Activated CD4-positive, alpha-beta T cell treated with anti-CD3 and anti-CD28 coated beads, Interleukin-2, amount 50 U/mL, for 4 hours (primary cell): Measurements from ENCODE around the gene ZBTB37.
"Not testable (repeated sequence)": the region's sequence is repeated elsewhere in the genome, so short reads cannot be mapped to it uniquely, and the experiment has no call there.

Source experiments
- DNase-seq, 2 experiments: peaks; one replicate each; pipeline ENCODE4 v3.0.0-alpha.2; 2020

ZBTB37 gene

GRCh38 chr1:173868266-173869020 lies at the start of gene ZBTB37:
Gene ZBTB37 (plus strand): TSS chr1:173868380. CDS start chr1:173870226, 1,846 bp downstream.
- peak; percentile 90 to 92 for DNase-seq

GRCh38 chr1:173818459-173818858 lies 49.7 kb upstream of the ZBTB37 start:
- no peak for DNase-seq

DNA sequence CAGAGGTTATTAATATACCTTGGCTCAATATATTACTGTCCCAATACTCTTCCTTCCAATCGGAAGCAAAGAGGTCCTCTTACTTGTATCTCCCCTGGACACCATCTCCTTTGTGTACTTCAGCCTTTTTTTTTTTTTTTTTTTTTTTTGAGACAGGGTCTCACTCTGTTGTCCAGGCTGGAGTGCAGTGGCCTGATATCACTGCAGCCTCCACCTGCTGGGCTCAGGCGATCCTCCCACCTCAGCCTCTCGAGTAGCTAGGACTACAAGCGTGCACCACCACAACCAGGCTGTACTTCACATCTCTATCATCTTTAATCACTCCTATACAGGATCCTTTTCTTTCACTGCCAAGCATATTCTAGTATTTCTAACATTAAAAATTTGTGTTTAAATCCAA lies 46.5 kb upstream of the ZBTB37 start:
- DNase-seq = no peak

- no peak for DNase-seq
Measured at GRCh38 chr1:173823781-173824314, 44.3 kb upstream of the ZBTB37 start.

- DNase-seq = peak; percentile 86 to 87
Measured at GRCh38 chr1:173824315-173825081, 43.7 kb upstream of the ZBTB37 start, which contains the start of the genes CENPL and DARS2. Gene CENPL (minus strand): TSS chr1:173824883. CDS start chr1:173811299, 13,584 bp downstream. Gene DARS2 (plus strand): TSS chr1:173824673. CDS start chr1:173825230, 557 bp downstream.

GRCh38 chr1:173827611-173828010 lies 40.6 kb upstream of the ZBTB37 start:
- no peak for DNase-seq

DNA sequence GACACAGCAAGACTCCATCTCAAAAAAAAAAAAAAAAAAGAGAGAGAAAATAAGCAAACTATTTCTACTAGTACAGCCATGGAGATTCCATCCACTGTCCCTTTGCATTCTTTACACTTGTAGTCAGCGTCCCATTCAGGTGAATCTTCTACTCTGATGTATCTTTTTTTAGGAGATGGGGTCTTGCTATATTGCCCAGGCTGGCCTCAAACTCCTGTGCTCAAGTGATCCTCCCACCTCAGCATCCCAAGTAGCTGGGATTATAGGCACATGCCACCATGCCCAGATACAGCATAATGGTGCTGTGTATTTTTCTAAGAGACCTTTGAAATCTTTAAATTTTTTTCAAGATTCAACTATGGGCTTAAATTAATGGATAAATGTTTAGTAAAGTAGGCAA lies 35.4 kb upstream of the ZBTB37 start:
- no peak for DNase-seq

DNA sequence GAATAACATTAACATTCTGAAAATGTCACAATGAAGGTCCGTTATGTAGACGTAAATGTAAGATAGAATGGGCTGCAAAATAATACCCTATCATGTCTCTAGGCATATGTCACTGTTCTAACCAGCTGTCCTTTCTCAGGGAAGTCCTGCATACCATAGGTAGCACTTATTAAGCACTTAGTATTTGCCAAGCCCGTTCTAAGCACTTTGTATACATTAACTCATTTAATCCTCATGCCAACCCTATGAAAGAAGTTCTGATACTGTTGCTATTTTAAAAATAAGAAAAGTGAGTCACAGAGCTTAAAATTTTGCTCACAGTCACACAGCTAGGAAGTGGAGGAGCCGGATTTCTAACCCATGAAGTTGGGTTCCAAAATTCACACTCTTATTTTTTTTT lies 16.1 kb upstream of the ZBTB37 start:
- DNase-seq = no peak

DNA sequence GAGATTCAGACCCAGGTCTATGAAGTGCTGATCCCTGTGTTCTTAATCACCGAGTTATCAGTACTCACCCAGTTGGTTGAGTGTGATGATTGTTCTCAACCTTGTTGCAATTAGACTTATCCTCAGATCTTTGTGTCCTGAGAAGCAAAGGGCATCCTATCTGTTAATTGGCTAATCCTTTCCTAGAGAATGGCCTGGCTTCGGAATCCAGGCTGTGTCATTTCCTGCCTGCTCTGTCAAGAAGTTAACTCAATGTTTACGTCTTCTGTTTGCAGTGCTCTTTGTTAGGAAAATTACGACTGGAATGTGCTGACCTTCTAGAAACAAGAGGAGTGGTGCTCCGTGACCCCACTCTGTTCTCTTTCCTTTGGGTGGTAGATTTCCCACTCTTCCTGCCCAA lies 15.1 kb upstream of the ZBTB37 start:
- DNase-seq = no peak

DNA sequence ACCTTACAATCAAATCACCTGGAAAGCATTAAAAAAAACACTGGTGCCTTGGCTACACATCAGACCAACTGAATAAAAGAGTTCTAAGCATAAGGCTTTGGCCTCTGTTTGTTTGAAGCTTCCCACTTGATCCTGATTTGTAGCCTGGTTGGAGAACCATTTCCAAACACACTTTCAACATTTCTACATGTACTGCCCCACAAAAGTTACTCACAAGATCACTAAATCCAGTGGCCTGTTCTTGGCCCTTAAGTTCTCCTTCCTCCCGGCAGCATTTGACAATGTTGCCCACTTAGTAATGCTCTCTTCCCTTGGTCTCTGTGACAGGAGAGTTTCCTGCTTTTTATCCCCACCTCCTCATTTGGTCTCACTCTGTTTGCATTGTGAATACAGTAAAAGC lies 12.2 kb upstream of the ZBTB37 start:
- no peak for DNase-seq

GRCh38 chr1:173856903-173857302 lies 11.3 kb upstream of the ZBTB37 start:
- no peak for DNase-seq

DNA sequence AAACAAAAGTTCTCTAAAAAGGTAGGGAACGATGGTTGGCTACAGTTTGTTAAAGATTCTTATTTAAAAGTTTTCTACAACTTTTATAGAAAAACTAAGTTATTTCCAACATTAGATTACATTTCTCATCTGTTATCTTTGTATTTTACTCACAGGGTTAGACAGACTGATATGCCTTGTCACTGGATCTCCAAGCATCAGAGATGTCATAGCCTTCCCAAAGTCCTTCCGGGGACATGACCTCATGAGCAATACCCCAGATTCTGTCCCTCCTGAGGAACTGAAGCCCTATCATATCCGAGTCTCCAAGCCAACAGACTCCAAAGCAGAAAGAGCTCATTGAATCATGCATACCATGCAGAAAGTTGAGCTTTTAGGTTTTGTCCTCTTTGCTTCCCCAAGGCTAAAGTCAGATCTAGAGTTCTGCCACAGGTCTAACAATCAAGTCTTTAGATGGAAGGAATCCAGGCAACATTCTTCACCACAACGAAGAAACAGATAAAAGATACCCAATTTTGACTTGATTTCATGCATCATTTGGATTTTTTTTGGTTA lies 10.7 kb upstream of the ZBTB37 start:
- DNase-seq = no peak

DNA sequence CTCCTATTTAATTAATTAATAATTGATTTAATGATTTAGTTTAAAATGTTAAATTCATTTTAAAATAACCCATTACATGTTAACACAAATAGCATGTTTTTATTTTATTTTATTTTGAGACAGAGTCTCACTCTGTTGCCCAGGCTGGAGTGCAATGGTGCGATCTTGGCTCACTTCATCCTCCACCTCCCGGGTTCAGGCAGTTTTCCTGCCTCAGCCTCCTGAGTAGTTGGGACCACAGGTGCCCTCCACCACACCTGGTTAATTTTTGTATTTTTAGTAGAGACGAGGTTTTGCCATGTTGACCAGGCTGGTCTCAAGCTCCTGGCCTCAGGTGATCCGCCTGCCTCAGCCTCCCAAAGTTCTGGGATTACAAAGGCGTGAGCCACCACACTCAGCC lies 8.6 kb upstream of the ZBTB37 start:
- DNase-seq = not testable (repeated sequence)

DNA sequence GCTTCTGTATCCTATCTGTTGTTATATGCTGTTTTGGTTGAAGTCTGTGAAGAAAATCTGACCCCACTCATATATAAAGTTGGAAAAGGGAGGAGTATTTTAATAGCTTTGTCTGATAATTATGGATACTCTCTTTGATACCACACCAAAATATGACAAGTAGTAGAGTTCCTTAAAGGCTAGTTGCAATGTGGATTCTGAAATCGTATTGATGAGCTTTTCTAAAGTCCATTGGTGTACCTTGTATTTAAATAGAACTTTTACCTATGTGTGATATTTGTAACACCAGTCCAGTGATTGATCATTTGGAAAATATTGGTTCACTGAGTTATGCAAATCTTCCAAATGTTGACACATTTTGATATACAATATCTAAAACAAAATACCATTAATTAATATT lies 8.1 kb upstream of the ZBTB37 start:
- DNase-seq = no peak

GRCh38 chr1:173861731-173862145 lies 6.4 kb upstream of the ZBTB37 start:
- DNase-seq = no peak

DNA sequence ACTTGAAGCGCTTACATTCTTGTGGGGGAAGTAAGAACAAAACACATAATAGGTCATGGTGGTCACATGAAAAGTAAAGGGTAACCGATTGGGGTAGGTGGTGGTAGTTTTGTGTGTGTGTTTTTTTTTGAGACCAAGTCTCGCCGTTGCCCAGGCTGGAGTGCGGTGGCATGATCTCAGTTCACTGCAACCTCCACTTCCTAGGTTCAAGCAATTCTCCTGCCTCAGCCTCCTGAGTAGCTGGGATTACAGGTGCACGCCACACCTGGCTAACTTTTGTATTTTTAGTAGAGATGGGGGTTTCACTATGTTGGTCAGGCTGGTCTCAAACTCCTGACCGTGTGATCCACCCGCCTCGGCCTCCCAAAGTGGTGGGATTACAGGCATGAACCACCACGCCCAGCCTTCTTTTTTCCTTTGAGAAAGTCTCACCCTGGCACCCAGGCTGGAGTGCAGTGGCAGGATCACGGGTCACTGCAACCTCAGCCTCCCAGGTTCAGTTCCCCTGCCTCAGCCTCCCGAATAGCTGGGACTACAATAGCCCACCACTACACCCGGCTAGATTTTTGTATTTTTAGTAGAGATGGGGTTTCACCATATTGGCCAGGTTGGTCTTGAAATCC lies 5.9 kb upstream of the ZBTB37 start:
- DNase-seq = not testable (repeated sequence)

DNA sequence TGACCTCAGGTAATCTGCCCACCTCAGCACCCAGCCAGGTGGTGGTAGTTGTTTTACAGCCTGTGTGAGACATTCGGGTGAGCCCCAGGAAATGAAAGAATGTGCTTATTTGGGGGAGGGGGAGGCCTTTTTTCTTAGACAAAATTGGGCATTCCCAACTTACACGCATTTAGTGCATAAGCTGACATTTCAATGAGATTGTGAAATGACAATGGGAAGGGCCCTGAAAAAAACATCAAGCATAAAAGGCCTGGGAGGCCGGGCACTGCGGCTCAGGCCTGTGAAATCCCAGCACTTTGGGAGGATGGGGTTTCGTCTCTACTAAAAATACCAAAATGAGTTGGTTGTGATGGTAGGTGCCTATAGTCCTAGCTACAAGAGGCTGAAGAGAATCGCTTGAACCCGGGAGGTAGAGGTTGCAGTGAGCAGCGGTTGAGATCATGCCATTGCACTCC lies 5.4 kb upstream of the ZBTB37 start:
- DNase-seq = no peak

- DNase-seq = no peak
Measured at GRCh38 chr1:173863224-173864161, 4.7 kb upstream of the ZBTB37 start.

DNA sequence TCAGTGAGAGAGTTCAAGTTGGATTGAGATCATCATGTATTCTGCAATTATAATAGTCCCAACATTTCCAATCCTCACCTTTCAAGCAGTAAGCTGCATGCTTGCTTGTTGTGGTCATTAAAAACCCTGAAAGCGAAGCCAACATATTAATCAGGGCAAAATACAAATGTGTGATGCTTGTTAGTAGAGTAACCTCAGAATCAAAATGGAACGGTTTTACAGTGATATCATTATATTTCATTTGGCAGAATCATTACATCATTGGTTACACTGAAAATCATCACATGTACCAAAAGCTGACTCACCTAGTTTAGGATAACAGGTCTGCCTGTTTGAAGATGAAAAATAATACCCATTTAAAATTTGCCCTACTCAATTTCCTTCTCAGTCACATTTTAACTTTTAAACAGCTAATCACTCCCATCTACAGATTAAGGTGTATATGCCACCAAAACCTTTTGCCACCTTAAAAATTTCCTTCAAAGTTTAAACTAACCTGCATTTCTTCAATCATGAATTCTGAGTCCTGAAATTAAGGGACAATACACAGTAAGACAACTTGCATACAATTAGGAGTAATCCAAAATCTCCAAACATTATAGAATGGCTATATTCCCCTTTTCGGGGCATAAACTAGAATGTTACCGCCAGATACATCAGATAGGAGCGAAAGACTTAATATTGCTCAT lies 3.9 kb upstream of the ZBTB37 start:
- no peak for DNase-seq

DNA sequence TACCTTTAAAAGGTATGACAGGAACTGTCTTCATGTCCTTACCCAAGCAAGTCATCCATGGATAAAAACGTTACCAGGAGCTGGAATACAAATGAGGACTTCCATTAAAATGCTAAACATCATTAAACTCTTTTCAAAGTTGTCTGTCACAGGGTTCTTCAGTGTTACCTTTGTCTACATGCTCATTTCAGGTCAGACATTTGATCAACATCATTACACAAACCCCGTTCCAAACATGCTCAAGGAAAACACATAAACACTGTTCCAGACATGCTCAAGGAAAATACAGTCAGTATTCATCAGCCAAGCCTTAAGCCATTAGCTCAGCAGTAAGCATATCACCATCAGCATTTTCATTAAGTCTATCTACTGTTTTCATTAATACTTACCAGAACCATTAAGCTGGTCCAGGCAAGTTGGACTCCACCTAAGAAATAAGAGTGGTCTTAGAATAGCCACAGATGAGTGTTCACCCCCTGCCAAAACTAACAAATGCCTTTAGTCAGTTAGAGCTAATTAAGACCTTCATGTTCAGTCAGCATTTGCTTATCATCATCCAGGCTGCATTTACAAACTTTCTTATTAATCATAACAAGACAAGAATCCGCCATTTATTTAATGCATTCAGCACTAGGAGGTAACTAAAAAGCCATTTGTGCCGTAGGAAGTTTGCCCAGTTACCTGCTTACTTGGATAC lies 2.6 kb upstream of the ZBTB37 start:
- no peak for DNase-seq
